GM19372 (cell line): ENCODE data around the gene CDK11A.

Experiments
- ATAC-seq: cut with Tn5 transposase; IDR thresholded peaks from one replicate; pipeline ENCODE4 v1.9.1; 2021; ENCODE audit warnings: mild to moderate bottlenecking, low read depth, moderate library complexity; ENCODE audit not compliant: unreplicated experiment

Gene CDK11A

GRCh38 chr1:1724035-1724864 is at the start of gene CDK11A:
TSS of gene CDK11A (minus strand) at chr1:1724357. CDS start at chr1:1722818, 1,539 bp downstream.
- peak; percentile 93 for ATAC-seq

GRCh38 chr1:1773874-1774273 is 49.7 kb upstream of the CDK11A start:
- ATAC-seq = no peak

DNA sequence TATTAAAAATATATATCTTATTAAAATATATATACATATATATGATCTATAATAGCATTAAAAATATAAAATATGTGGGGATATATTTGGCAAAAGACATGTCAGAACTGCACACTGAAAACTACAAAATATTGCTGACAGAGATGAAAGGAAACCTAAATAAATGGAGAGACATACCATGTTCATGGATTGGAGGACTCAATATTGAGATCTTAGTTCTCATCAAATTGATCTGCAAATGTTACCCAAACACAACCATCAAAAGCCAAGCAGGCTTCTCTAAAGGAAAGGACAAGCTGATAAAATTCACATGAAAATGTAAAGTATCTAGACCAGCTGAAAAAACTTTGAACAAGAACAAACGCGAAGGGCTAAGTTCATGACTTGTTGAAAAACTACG is 46.9 kb upstream of the CDK11A start:
- ATAC-seq = no peak

DNA sequence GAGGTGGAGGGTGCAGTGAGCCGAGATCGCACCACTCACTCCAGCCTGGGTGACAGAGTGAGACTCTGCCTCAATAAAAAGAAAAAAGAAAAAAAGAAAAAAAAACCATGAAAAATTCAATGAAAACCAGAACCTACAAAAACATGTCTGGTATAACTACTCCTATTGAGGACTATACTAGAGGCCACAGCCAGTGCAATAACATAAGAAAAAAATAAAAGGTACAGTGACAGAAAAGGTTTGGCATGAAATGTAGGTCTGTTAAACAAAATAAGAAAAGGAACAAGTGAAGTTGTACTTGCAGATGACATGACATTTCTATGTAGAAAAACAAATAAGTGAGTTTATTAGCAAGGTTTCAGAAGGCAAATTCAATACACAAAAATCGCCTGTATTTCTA is 45.9 kb upstream of the CDK11A start:
- ATAC-seq = no peak

- no peak for ATAC-seq
These were observed 44.3 kb upstream of the CDK11A start for GRCh38 chr1:1768249-1768992.

DNA sequence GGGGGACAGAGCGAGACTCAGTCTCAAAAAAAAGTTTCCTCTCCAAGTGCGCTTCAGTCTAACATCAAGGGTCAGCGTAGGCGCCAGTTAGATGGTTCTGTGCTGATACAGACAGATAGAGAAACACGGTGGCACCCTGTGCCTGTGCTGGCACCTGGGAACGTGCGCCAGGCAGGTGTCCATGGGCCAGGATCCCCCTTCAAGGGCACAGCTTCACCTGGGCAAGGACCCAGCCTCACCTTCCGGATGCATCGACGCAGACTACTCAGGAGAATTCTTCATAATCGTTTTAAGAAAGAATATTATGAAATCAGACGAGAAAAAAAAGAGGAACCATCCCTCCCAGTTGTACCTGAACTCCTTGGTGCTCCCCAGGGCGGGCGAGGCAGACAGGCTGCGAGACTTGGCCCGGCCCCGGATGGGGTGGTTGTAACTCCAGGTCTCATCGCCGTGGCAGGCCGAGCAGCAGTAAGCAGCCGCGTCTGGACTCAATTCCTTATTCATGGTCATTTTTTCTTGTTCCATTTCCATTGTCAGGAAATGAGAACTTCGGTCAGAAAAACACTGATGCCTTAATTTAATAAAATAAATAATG is 40.8 kb upstream of the CDK11A start:
- ATAC-seq = no peak

DNA sequence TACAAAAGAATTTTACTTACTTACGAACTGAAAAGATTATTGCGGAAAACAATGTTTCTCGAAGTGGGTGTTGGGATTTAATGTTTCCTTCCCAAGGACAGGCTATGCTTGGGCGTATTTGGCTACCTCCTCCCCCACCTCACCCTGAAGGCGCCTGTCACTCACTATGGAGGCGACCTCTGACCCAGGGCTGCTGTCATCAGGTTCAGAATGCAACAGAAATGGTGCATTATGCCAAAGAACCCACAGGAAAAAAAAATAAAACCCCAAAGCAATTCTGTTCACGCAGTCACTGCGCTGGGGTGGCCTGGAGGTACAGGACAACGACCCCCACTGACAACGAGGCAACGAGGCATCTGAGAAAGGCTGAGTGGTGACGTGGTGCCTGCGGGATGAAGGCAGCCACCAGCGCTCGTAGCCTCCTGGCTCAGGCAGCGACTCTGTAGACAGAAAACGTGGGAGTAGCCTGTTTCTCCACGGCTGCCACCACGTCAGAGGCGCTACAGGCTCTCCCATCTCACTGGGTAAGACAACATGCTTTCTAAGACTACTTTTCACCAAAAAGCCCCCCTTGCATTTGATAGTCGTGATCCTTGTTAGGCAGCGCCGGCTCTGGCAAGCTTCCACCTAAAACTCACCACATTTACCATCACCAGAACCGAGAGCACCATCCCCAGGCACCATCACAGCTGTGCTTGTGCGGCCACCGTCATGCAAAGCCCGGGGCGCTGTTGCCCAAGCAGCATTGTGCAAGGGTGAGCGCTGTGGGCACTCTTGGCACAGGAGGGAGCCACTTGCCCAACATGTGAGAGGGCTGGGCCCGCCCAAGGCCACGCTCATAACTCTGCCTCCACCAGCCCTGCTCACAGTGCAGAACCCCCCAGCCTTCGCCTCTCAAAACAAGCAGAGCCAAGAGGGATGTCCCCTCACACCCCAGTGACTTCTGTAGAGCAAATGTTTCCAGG is 39.8 kb upstream of the CDK11A start:
- ATAC-seq = no peak

DNA sequence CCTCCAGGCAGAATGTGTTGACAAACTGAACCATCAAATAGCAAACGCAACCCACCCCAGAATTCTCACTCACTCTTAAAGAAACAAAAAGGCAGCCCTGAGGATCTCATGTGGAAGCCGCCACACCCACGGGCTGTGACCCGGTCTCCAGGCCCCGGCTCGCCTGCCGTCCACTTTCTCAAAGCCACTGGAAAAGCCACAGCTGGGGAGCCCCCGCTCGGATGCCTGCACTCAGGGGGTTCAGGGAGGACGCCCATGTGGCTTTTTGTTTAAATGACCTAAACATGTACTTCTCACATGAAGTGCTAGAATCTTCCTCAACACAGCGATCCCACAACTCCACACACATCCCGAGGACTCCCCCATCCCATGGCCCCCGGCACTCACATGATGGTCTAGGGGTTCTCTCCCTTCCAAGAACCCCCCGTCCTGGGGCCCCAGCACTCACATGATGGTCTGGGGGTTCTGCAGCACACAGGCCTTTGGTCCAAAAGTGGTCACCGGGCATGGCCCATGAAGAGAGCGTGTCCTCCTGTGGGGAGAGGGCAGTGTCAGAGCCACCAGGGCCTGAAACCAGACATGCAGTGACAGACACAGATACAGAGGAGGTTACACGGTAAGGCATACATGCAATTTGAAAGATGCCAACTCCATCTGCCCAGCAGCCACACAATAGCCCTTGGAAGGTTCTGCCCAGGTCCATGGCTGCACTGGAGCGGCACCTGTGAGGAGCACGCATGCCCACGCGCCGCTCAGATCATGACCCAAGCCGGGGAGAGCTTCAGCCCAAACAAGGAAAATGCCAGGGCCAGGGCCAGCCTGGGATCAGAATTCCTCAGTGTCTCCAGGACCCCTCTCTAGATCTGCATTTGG is 37.6 kb upstream of the CDK11A start:
- no peak for ATAC-seq

DNA sequence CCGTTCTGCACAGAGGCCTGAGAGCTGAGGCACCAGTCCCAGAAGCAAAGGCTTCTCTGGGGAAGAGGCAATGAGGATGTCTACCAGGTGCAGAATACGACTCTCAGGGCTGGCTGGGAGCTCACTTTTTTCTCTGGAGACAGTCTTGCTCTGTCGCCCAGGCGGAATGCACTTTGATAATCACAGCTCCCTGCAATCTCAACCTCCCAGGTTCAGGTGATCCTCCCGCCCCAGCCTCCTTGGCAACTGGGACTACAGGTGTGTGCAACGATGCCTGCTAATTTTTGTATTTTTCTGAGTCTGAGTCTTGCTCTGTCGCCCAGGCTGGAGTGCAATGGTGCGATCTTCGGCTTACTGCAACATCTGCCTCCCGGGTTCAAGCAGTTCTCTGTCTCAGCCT is 36.6 kb upstream of the CDK11A start:
- ATAC-seq = no peak

- ATAC-seq = no peak
These were observed 36.1 kb upstream of the CDK11A start for GRCh38 chr1:1760345-1760650.

- no peak for ATAC-seq
These were observed 35.5 kb upstream of the CDK11A start for GRCh38 chr1:1759456-1760344.

DNA sequence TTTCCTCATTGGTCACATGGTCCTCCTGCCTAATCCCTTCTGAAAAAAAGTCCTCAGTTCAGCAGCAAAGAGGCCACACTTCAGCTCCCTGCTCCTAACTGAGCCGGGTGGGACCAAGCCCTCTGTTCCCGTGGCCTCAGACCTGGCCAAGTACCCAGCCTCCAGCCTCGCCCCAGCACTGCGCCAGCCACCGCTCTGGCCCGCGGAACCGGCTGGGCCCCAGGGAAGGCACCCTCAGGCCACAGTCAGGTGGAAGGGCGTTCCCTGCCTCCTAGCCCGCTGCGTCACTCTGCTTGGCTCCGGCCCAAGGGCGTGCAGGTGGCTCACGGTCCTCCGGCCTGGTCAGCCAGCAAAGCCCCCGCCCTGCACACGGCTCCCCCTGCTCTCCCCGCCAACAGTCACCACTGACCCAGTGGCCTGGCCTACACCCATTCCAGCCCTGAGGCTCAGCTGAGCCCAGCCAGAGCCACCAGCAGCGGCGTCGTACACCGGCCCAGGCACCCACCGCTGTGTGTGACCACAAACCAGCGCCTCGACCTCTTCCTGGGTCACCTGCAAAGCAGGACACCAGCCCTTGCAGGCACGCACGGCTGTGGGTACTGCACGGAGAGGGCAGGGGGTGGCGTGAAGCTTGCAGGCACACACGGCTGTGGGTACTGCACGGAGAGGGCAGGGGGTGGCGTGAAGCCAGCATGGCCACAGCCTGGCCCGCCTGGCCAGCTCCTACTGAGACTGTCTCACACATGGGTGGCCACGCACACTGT is 34.7 kb upstream of the CDK11A start:
- no peak for ATAC-seq

DNA sequence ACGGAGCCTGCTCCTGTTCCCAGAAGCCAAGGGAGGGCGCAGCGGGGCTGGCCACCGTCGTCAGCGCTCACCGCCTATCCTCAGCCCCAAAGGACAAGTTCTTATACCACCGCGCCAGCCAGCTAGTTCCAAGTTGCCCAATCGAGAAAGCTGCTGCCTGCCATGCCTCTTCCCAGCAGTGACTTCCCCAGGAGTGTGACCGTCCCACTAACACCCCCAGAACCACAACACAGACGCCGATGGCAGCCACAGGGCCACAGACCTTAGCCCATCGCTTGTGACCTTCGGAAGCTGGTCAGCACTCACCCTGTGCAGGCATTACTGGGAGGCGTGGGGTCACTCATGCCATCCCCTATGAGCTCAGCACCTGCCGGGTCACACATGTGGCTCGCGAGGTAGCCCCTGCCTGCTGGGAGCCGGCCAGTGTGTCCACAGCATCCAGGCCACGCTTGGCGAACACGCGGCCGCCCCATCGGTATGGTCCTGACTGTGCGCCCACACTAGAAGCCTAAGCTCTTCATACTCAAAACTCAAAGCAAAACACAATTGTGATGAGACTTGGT is 34.0 kb upstream of the CDK11A start:
- no peak for ATAC-seq

DNA sequence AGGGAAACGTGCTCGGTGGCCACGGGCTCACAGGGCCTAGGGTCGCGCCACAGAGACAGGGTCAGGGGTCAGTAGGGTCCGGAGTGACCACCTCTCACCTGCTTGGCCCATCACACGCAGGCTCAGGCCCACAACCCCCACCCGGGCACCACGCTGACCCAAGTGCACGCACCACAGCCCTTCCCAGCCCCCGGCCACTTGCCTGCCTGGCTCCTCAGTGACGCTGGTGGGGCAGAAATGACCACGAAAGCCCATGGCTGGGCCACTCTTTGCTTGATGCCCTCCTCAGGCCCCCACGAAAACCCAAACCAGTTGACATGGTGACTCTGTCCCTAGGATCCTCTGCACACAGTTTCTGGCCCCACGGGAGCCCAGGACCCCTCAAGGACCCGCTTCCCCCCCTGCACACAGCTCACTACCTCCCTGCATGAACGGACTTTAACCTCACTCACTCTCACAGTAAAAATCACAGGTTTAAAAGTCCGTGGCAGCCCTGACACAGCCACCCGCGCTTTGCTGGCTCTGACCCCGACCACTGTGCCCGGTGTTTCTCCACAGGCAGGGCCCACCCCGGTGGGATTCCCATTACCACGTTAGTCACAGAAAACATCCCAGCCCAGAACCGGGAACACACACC is 33.4 kb upstream of the CDK11A start:
- ATAC-seq = no peak

DNA sequence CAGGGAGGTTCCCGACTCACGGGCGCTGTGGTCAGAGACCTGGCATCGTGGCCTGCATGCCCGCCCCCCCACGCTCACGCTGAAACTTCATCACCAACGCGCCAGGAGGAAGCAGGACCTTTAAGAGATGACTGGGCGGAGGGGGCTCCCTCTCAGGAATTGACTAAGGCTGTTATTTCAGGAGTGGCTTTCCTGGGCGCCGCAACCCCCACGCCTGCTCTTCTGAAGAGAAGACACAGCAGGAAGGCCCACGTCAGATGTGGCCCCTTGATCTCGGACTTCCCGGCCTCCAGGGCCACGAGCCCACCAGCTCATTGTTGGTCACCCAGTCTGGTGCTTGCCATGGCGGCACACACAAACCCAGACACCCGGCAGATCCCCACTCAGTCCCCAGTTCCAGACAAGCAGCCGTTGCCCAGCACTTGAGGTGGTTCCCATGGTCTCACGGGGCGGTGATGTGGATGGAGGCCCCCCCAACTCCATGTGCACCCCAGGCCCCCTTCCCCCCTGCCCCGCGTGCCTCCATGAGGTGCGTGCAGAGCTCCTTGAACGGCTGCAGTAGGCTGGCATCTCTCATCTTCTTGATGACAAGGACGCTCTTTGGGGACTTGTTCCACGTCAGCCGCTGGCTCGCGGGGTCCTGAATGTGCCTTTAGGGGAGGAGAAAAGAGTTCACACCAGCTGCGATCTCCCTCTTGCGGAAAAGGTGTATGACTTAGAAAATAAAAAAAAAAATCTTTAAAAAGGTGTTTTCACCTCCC is 32.7 kb upstream of the CDK11A start:
- ATAC-seq = no peak

DNA sequence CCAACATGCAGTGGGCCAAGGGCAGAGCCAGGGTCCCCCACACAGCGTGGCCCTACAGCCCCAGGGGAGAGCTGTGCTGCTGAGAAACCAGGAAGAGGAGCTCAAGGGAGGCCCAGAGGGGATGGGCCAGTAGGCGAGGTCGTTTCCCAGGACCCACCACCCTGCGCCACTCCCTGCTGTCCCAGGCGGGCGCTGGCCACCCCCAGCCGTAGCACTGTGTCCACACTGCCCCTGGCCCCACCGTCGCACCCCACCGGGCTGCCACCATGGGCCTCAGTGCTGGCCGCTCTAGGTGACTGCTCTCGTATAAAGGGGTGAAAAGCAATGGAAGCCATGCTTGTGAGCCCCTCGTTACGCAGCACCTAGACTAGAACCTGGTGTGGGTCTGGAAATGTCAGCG is 31.7 kb upstream of the CDK11A start:
- no peak for ATAC-seq
